Activated naive CD8-positive, alpha-beta T cell treated with anti-CD3 and anti-CD28 coated beads, Interleukin-2, amount 10 ng/mL, durations not matched to agents 7 days and 5 days (primary cell): ENCODE results near the gene UST. TPM values are rescaled to one million over a fixed set of nuclear protein-coding genes. Genes with fewer than 3 reads are reported as not detected.
A peak's percentile ranks its signal among the peaks of the same experiment; 100 is the strongest.

Experiments used
- ATAC-seq: fragments of 150-1000 bp; cut with Tn5 transposase; one replicate; pipeline ENCODE4 v1.10.0; 2021; ENCODE audit warnings: low read depth, moderate library complexity
- POLR2A ChIA-PET: fragments of 350-600 bp; sonication (Branson Sonifier 250); formaldehyde crosslinking; loops from one replicate; lab custom pipeline; 2021; ENCODE audit warnings: antibody characterized with exemption; lab: Charles Lee
- DNase-seq: peaks from one replicate; pipeline ENCODE4 v3.0.0; 2021
- H3K27ac Mint-ChIP-seq: one replicate; pipeline ENCODE4 v1.8.0; 2022; ENCODE audit warnings: mild to moderate bottlenecking, mixed read lengths
- H3K27me3 Mint-ChIP-seq: one replicate; pipeline ENCODE4 v1.8.0; 2022; ENCODE audit warnings: mild to moderate bottlenecking, moderate library complexity, mixed read lengths
- H3K36me3 Mint-ChIP-seq: one replicate; pipeline ENCODE4 v1.8.0; 2021; ENCODE audit warnings: mild to moderate bottlenecking, mixed read lengths
- H3K4me1 Mint-ChIP-seq: one replicate; pipeline ENCODE4 v1.8.0; 2021; ENCODE audit warnings: mixed read lengths
- H3K4me3 Mint-ChIP-seq: one replicate; pipeline ENCODE4 v1.8.0; 2022; ENCODE audit warnings: mild to moderate bottlenecking, moderate library complexity, mixed read lengths
- H3K9me3 Mint-ChIP-seq: one replicate; pipeline ENCODE4 v1.8.0; 2021; ENCODE audit warnings: mixed read lengths
- total RNA-seq, 2 experiments: library from RNA; stranded (reverse); gene quantifications; one replicate each; pipeline ENCODE4 v1.2.3, GENCODE V29; 2021

The UST gene
- total RNA-seq, 2 experiments from 2014 or later = 2.9 to 3.1 TPM

- Mint-ChIP-seq H3K4me3 (no peak overlapping the region), H3K27me3 (no peaks in the 10 kb centered on the region), H3K9me3 (peaks cover 12% of the 10 kb centered on the region), H3K27ac (peak overlapping the region; percentile 70), H3K36me3 (peaks cover 47% of the 10 kb centered on the region), H3K4me1 (peaks cover 49% of the 10 kb centered on the region)
- no peak for DNase-seq
- POLR2A ChIA-PET = interaction anchor here (1.2 to 1.4 kb wide), 2 partner anchors 21 to 198 kb away, joined by 3 read pairs; partner anchors contain the start of gene TAB2
- no peak for ATAC-seq
Measured at GRCh38 chr6:149118737-149119653, 372.2 kb downstream of the UST start.

GRCh38 chr6:149122850-149123821 is 376.3 kb downstream of the UST start:
- Mint-ChIP-seq H3K4me3 (peak overlapping the region; percentile 29), H3K4me1 (peaks cover 59% of the 10 kb centered on the region)

GRCh38 chr6:149125309-149125708 is 378.5 kb downstream of the UST start:
- Mint-ChIP-seq H3K27me3 (no peaks in the 10 kb centered on the region), H3K4me3 (no peak overlapping the region), H3K27ac (peak overlapping the region; percentile 16), H3K4me1 (peaks cover 65% of the 10 kb centered on the region), H3K9me3 (peaks cover 28% of the 10 kb centered on the region), H3K36me3 (peaks cover 57% of the 10 kb centered on the region)
- POLR2A ChIA-PET = no interaction called here
- ATAC-seq (no peak), DNase-seq (no peak)

More at GRCh38 chr6:149122850-149123821, 376.3 kb downstream of the UST start:
- Mint-ChIP-seq H3K27ac (peak overlapping the region; percentile 74), H3K36me3 (peaks cover 67% of the 10 kb centered on the region), H3K27me3 (no peaks in the 10 kb centered on the region), H3K9me3 (peaks cover 30% of the 10 kb centered on the region)
- ATAC-seq (peak; percentile 28), DNase-seq (no peak)
- POLR2A ChIA-PET = interaction anchor here (1.3 to 1.6 kb wide), 2 partner anchors 8 to 194 kb away, joined by 3 to 4 read pairs; partner anchors contain the start of gene TAB2
